RWPE1 (cell line): ENCODE measurements around the gene RRP9.

Source experiments
- CTCF ChIA-PET: fragments of 350-600 bp; sonication (Branson Sonifier 250); formaldehyde crosslinking; extraction: SDS; loops from one replicate; lab custom pipeline; 2021; lab: Yijun Ruan, JAX
- POLR2A ChIA-PET: fragments of 400-600 bp; formaldehyde crosslinking; extraction: SDS; loops from one replicate; lab custom pipeline; 2020; ENCODE audit warnings: antibody characterized with exemption; ENCODE audit not compliant: low non-redundant PET; lab: Yijun Ruan, JAX
- DNase-seq: peaks from one replicate; pipeline ENCODE4 v3.0.0; 2012; ENCODE audit warnings: low spot score
- H3K27ac ChIP-seq: fragments of 450-650 bp; 2 replicates; pipeline ENCODE4 v1.5.1; 2017
- TF ChIP-seq, protein P1 (sequence below): fragments of 450-650 bp; conservative IDR thresholded peaks from 2 replicates; pipeline ENCODE4 v1.5.1; 2017; ENCODE audit warnings: low read depth, mild to moderate bottlenecking

The RRP9 gene

GRCh38 chr3:51978143-51978502, 36.4 kb upstream of the RRP9 start:
- TF ChIP-seq, protein P1, sequence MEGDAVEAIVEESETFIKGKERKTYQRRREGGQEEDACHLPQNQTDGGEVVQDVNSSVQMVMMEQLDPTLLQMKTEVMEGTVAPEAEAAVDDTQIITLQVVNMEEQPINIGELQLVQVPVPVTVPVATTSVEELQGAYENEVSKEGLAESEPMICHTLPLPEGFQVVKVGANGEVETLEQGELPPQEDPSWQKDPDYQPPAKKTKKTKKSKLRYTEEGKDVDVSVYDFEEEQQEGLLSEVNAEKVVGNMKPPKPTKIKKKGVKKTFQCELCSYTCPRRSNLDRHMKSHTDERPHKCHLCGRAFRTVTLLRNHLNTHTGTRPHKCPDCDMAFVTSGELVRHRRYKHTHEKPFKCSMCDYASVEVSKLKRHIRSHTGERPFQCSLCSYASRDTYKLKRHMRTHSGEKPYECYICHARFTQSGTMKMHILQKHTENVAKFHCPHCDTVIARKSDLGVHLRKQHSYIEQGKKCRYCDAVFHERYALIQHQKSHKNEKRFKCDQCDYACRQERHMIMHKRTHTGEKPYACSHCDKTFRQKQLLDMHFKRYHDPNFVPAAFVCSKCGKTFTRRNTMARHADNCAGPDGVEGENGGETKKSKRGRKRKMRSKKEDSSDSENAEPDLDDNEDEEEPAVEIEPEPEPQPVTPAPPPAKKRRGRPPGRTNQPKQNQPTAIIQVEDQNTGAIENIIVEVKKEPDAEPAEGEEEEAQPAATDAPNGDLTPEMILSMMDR: no peak
- DNase-seq: no peak
- POLR2A ChIA-PET: no interaction called here
- CTCF ChIA-PET: no interaction called here
- peak overlapping the region; percentile 91 for H3K27ac ChIP-seq

DNA sequence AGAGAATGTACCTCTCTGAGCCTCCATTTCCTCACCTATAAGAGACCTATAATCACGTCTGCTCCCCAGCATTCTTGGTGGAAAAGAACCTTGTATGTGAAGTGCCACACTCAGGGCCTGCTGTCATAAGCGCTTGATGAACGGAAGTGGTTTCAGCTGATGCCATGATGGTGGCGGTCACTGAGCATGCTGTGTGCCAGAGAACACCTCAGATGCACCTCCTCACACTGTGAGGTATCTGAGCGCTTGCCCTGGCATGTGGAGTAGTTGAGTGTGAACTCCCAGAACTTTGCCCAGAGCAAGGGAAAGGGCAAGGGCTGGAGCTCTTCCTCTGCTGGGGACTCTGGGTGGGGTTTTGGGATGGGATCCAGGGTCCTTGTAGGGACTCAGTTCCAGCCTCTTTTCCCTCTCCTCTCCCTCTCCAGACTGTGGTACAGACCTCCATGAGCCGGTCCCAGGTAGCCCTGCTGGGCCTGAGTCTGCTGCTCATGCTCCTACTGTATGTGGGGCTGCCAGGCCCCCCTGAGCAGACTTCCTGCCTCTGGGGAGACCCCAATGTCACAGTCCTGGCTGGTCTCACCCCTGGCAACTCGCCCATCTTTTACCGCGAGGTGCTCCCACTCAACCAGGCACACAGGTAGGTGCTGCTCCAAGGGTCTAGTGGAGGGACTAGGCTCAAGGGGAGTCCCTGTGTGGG, 35.9 kb upstream of the RRP9 start:
- TF ChIP-seq, protein P1: no peak
- CTCF ChIA-PET: no interaction called here
- POLR2A ChIA-PET: no interaction called here
- H3K27ac ChIP-seq: peak overlapping the region; percentile 91
- no peak for DNase-seq

GRCh38 chr3:51975852-51976549, 34.3 kb upstream of the RRP9 start:
- CTCF ChIA-PET: no interaction called here
- POLR2A ChIA-PET: interaction anchor here (0.6 kb wide), 1 partner anchor 11 kb away, joined by 3 read pairs; no protein-coding TSS in a partner anchor
- peak overlapping the region; percentile 91 for H3K27ac ChIP-seq
- no peak for DNase-seq
- TF ChIP-seq, protein P1: no peak

GRCh38 chr3:51974963-51975851, 33.5 kb upstream of the RRP9 start, which contains the start of gene ABHD14A:
Gene ABHD14A (plus strand): TSS chr3:51975064. CDS start chr3:51975136, 72 bp downstream.
- ChIA-PET POLR2A (no interaction called here), CTCF (no interaction called here)
- H3K27ac ChIP-seq: peak within 1 kb of the TSS; percentile 91
- TF ChIP-seq, protein P1: no peak
- peak; percentile 61 for DNase-seq

DNA sequence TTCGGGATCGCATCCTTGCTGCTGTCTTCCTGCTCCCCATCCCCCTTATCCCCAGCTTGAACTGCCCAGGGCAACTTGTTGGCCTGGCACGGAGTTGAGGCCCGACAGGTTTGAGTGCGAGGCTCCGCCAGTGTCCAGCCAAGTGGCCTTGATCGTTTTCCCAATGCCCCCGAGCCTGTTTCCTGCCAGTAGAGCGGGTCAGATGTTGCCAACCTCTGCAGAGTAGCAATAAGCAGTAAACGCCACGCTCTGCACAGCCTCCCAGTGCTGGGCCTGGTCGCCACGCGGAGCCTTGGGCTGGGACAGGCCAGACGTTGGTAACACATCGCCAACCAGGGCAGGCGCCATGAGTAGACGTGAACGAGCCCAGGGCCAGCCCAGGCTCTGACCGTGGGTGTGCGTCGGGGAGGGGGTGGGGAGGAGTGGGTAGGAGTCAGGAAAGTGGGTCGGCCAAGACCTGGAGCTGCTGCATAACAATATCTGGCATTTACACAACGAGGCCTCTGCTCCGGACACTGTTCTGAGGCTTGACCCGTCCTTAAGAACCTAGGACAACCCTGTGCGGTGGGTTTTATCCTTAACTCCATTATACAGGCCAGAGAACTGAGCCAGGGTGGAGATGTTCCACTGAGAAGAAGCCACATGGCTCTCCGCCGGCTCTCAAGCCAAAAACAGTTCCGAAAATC, 32.7 kb upstream of the RRP9 start:
- TF ChIP-seq, protein P1: peak; percentile 59; the same call in 1 of the 2 replicates
- peak overlapping the region; percentile 91 for H3K27ac ChIP-seq
- POLR2A ChIA-PET: interaction anchor here (0.6 to 1.0 kb wide), 2 partner anchors 8 to 10 kb away, joined by 3 read pairs; partner anchors contain the start of gene ACY1
- no peak for DNase-seq
- CTCF ChIA-PET: interaction anchor here (0.7 to 1.2 kb wide), 3 partner anchors 29 to 41 kb away, joined by 3 to 6 read pairs (median 5); no protein-coding TSS in a partner anchor
